Body of pancreas (tissue), 4 donors: ENCODE measurements around the gene CKMT1A. TPM values are rescaled to one million over a fixed set of nuclear protein-coding genes. Genes with fewer than 3 reads are reported as not detected.
"Not testable (repeated sequence)": the region's sequence is repeated elsewhere in the genome, so short reads cannot be mapped to it uniquely, and the experiment has no call there.

ENCODE experiments used
- ATAC-seq: fragments of 150-250 bp; one replicate; pipeline ENCODE4 v1.9.1; 2016
- DNase-seq, 4 donors: peaks; one replicate each; pipeline ENCODE4 v3.0.0-alpha.2; 2019
- H3K27ac ChIP-seq, 4 donors: fragments of 200-600 bp; sonication (generic); 1 replicate in 3 of 4; 2 replicates in 1 of 4; pipeline versions ENCODE4 v1.5.1 to v1.6.1; 2016 to 2019; ENCODE audit warnings: mild to moderate bottlenecking in 1 of 4, mixed read lengths in 1 of 4, moderate library complexity in 1 of 4
- H3K27me3 ChIP-seq, 2 donors: fragments of 200-600 bp; sonication (generic); one replicate each; pipeline ENCODE4 v1.6.0; 2016; ENCODE audit warnings: mild to moderate bottlenecking in 1 of 2
- H3K36me3 ChIP-seq, 2 donors: fragments of 200-600 bp; sonication (generic); replicated peaks in 1 of 2; 2 replicates each; pipeline ENCODE4 v1.5.1; 2016; ENCODE audit warnings: low read depth in 2 of 2; ENCODE audit not compliant: insufficient read depth in 1 of 2
- H3K4me1 ChIP-seq: fragments of 200-600 bp; sonication (generic); one replicate; pipeline ENCODE4 v1.6.0; 2016
- H3K4me3 ChIP-seq, 2 donors: fragments of 200-600 bp; sonication (generic); 1 replicate in 1 of 2; 2 replicates in 1 of 2; pipeline ENCODE4 v1.5.1; 2016 to 2019
- H3K9me3 ChIP-seq, 3 donors: fragments of 200-600 bp; sonication (generic); 1 replicate in 2 of 3; 2 replicates in 1 of 3; pipeline ENCODE4 v1.5.1; 2016
- CTCF ChIP-seq, 7 experiments: fragments of 450-650 bp in 4 of 7; fragments of 200-600 bp in 3 of 7; sonication (generic) in 3 of 7; IDR thresholded peaks; one replicate each; pipeline ENCODE4 v1.5.1; 2016 to 2019; ENCODE audit warnings: antibody characterized with exemption in 7 of 7
- POLR2A ChIP-seq, 3 donors: fragments of 450-650 bp; IDR thresholded peaks; one replicate each; pipeline ENCODE4 v1.6.1; 2016; ENCODE audit warnings: antibody characterized with exemption in 3 of 3, mild to moderate bottlenecking in 2 of 3
- WGBS, 2 donors: methylation state at CpG; one replicate each; pipeline ENCODE4 v1.1.5; 2017; 5-methylcytosine and 5-hydroxymethylcytosine counted together
- intact Hi-C: fragments of 100-400 bp; cut with DNase I; formaldehyde crosslinking; loops from one replicate; pipeline ENCODE4 v1.15.1; 2023
- total RNA-seq, 2 donors: library from RNA; depleted of rRNA; stranded (reverse); fragments of >200 nt; gene quantifications; one replicate each; pipeline ENCODE4 v1.1.0, GENCODE V29; 2016

The CKMT1A gene
- total RNA-seq: 1 to 10 TPM in 1 of 2 donors, not detected in 1; 2.6 TPM

GRCh38 chr15:43693148-43694022, at the start of gene CKMT1A:
CKMT1A (plus strand) TSS chr15:43693859; CDS start chr15:43694051, 192 bp downstream.
- H3K9me3 ChIP-seq, H3K36me3 ChIP-seq, H3K27ac ChIP-seq, H3K4me1 ChIP-seq, H3K27me3 ChIP-seq, DNase-seq, intact Hi-C loops, H3K4me3 ChIP-seq: not testable (repeated sequence)
- peak; percentile 62 for ATAC-seq
- no CpG with 5 or more reads among the region's 43 CpGs for WGBS, 2 donors

- Histone ChIP-seq H3K4me1 (no peaks in the 10 kb centered on the region), H3K4me3 (no peak within 1 kb of the TSS), H3K27me3 (no peaks in the 10 kb centered on the region), H3K9me3 (no peaks in the 10 kb centered on the region), H3K27ac (no peak within 1 kb of the TSS), H3K36me3 (no peaks in the 10 kb centered on the region)
- intact Hi-C loops: no loop called here
- WGBS, 2 donors: 91 to 94% methylated on average over 52 to 55 of the region's 85 CpGs
- DNase-seq: no peak
- no peak for TF ChIP-seq CTCF (IDR thresholded peaks at IDR 0.05)
- TF ChIP-seq POLR2A (IDR thresholded peaks at IDR 0.05): no peak
- no peak for ATAC-seq
Observed at GRCh38 chr15:43648649-43649429, 44.8 kb upstream of the CKMT1A start, which contains the start of gene CATSPER2. CATSPER2 (minus strand) TSS chr15:43648844; CDS start chr15:43648061, 783 bp downstream.

- 91 to 93% methylated on average over 16 of the region's 16 CpGs for WGBS, 2 donors
- DNase-seq, intact Hi-C loops, H3K36me3 ChIP-seq, H3K4me1 ChIP-seq, H3K27ac ChIP-seq, H3K9me3 ChIP-seq, H3K27me3 ChIP-seq, H3K4me3 ChIP-seq: not testable (repeated sequence)
- peak; percentile 35 for ATAC-seq
Observed at GRCh38 chr15:43649430-43649926, 44.2 kb upstream of the CKMT1A start.

- H3K27ac ChIP-seq, H3K36me3 ChIP-seq, H3K4me1 ChIP-seq, DNase-seq, H3K27me3 ChIP-seq, intact Hi-C loops, H3K9me3 ChIP-seq, ATAC-seq, H3K4me3 ChIP-seq: not testable (repeated sequence)
- WGBS, 2 donors: 80% methylated on average over 1 of the region's 10 CpGs; no CpG with 5 or more reads in 1 of the 2 donors
Observed at GRCh38 chr15:43659727-43660126, 33.9 kb upstream of the CKMT1A start.

GRCh38 chr15:43662293-43662692, 31.4 kb upstream of the CKMT1A start:
- ATAC-seq, DNase-seq, H3K4me1 ChIP-seq, intact Hi-C loops, H3K9me3 ChIP-seq, H3K27ac ChIP-seq, H3K27me3 ChIP-seq, H3K36me3 ChIP-seq, H3K4me3 ChIP-seq: not testable (repeated sequence)
- no CpG with 5 or more reads among the region's 2 CpGs for WGBS, 2 donors

- H3K27ac ChIP-seq, H3K9me3 ChIP-seq, H3K27me3 ChIP-seq, intact Hi-C loops, H3K36me3 ChIP-seq, ATAC-seq, H3K4me1 ChIP-seq, H3K4me3 ChIP-seq, DNase-seq: not testable (repeated sequence)
- WGBS, 2 donors: no CpG with 5 or more reads among the region's 8 CpGs
Observed at GRCh38 chr15:43663333-43663732, 30.3 kb upstream of the CKMT1A start.

- intact Hi-C loops, DNase-seq, ATAC-seq, H3K27ac ChIP-seq, H3K27me3 ChIP-seq, H3K9me3 ChIP-seq, H3K4me1 ChIP-seq, H3K36me3 ChIP-seq, H3K4me3 ChIP-seq: not testable (repeated sequence)
- WGBS, 2 donors: no CpG with 5 or more reads among the region's 1 CpG
Observed at GRCh38 chr15:43666177-43666576, 27.5 kb upstream of the CKMT1A start.

- H3K27ac ChIP-seq, H3K4me1 ChIP-seq: not testable (repeated sequence)
- WGBS, 2 donors: no CpG with 5 or more reads among the region's 1 CpG
Observed at GRCh38 chr15:43674175-43674574, 19.5 kb upstream of the CKMT1A start.

GRCh38 chr15:43689604-43690301, 3.9 kb upstream of the CKMT1A start:
- H3K4me1 ChIP-seq, H3K27ac ChIP-seq, H3K9me3 ChIP-seq, H3K36me3 ChIP-seq, H3K4me3 ChIP-seq, intact Hi-C loops, H3K27me3 ChIP-seq, DNase-seq: not testable (repeated sequence)
- ATAC-seq: peak; percentile 96
- WGBS, 2 donors: no CpG with 5 or more reads among the region's 54 CpGs

More at GRCh38 chr15:43674175-43674574, 19.5 kb upstream of the CKMT1A start:
- H3K27me3 ChIP-seq, H3K9me3 ChIP-seq, DNase-seq, H3K4me3 ChIP-seq, H3K36me3 ChIP-seq, ATAC-seq, intact Hi-C loops: not testable (repeated sequence)

GRCh38 chr15:43692679-43693078, 980 bp upstream of the CKMT1A start:
- intact Hi-C loops, H3K36me3 ChIP-seq, H3K4me1 ChIP-seq, H3K9me3 ChIP-seq, H3K27me3 ChIP-seq, H3K27ac ChIP-seq, ATAC-seq, H3K4me3 ChIP-seq, DNase-seq: not testable (repeated sequence)
- 18% methylated on average over 2 of the region's 7 CpGs; no CpG with 5 or more reads in 1 of the 2 donors for WGBS, 2 donors
